ENCODE results near the gene MPV17L2. TPM values are rescaled to one million over a fixed set of nuclear protein-coding genes. Genes with fewer than 3 reads are reported as not detected.

Gene MPV17L2
- total and polyA plus RNA-seq, 2 donors (not counting 3 experiments of a cell fraction or from before 2014, with no cell fraction given): 13.8 to 27.6 TPM

- Histone ChIP-seq H4K20me1 (replicated peaks; ENCODE audit: control insufficient read depth, extremely low read depth, insufficient read depth, low read length) (no peaks in the 10 kb centered on the region), H3K79me2 (ENCODE audit: control insufficient read depth, insufficient read depth, low read length) (no peaks in the 10 kb centered on the region), H3K36me3 (ENCODE audit: control insufficient read depth in 2 of 2, extremely low read depth in 1 of 2, insufficient read depth in 2 of 2, low read length in 2 of 2) (no peaks in the 10 kb centered on the region), H3K27me3 (ENCODE audit: control insufficient read depth in 2 of 2, insufficient read depth in 2 of 2, low read length in 2 of 2) (no peaks in the 10 kb centered on the region), H3K4me1 (ENCODE audit: control insufficient read depth, extremely low read depth, insufficient read depth, low read length) (no peaks in the 10 kb centered on the region), H3K9me3 (replicated peaks; ENCODE audit: control insufficient read depth, insufficient read depth, low read length) (no peaks in the 10 kb centered on the region), H3K4me2 (ENCODE audit: insufficient read depth, low read length) (no peak overlapping the region), H3K9ac (replicated peaks; ENCODE audit: extremely low read depth, insufficient read depth, low read length) (no peak overlapping the region), H2AFZ (ENCODE audit: low read depth, low read length) (no peak overlapping the region), H3K9me1 (replicated peaks; ENCODE audit: control insufficient read depth, extremely low read depth, insufficient read depth, low read length) (no peaks in the 10 kb centered on the region), H3K4me3 (replicated peaks in 1 of 3; ENCODE audit: insufficient read depth in 1 of 3, low read depth in 1 of 3, low read length in 3 of 3) (no peak overlapping the region), H3K27ac (ENCODE audit: insufficient read depth, low read depth, low read length) (no peak overlapping the region)
- BruUV-seq (replicated peaks): no TSS peak
- ChIA-PET CTCF (interaction anchor here (1.7 to 3.5 kb wide), 4 partner anchors 13 to 126 kb away, joined by 6 to 20 read pairs (median 12); no protein-coding TSS in a partner anchor), POLR2A (interaction anchor here (1.0 kb wide), 1 partner anchor 15 kb away, joined by 3 read pairs; no protein-coding TSS in a partner anchor)
- FAIRE-seq (no peak), DNase-seq (ENCODE audit: low read depth, low spot score) (no peak)
- TF ChIP-seq MAX (IDR thresholded peaks at IDR 0.05; ENCODE audit: insufficient read depth, insufficient read length) (peak; percentile 71), MYC (IDR thresholded peaks at IDR 0.05; ENCODE audit: low read depth, low read length) (peak; percentile 38), POLR2AphosphoS5 (IDR thresholded peaks at IDR 0.05; ENCODE audit: insufficient read depth, low read depth, low read length) (no peak), GATA2 (IDR thresholded peaks at IDR 0.05; ENCODE audit: insufficient read depth, insufficient read length, low read depth, low read length) (no peak), POLR2A (IDR thresholded peaks at IDR 0.05; ENCODE audit: low read depth, low read length) (no peak)
- dilution Hi-C loops (cut with MboI; ENCODE audit: extremely low pct_ligation_motif_present, low sequenced_read_pairs) (no loop called here), intact Hi-C loops (cut with micrococcal nuclease) (no loop called here)
Observed at GRCh38 chr19:18239303-18239702, 46.3 kb downstream of the MPV17L2 start.

GRCh38 chr19:18245297-18245696 lies 52.3 kb downstream of the MPV17L2 start:
- POLR2A ChIA-PET: no interaction called here

More at GRCh38 chr19:18245297-18245696, 52.3 kb downstream of the MPV17L2 start:
- BruUV-seq (replicated peaks): no TSS peak
- H3K9ac ChIP-seq (replicated peaks; ENCODE audit: extremely low read depth, insufficient read depth, low read length): no peak overlapping the region
- H3K9me3 ChIP-seq (replicated peaks; ENCODE audit: control insufficient read depth, insufficient read depth, low read length): no peaks in the 10 kb centered on the region
- no peak for DNase-seq (ENCODE audit: low read depth, low spot score)
- no peak overlapping the region for H3K27ac ChIP-seq (ENCODE audit: insufficient read depth, low read depth, low read length)
- no peaks in the 10 kb centered on the region for H3K27me3 ChIP-seq (ENCODE audit: control insufficient read depth in 2 of 2, insufficient read depth in 2 of 2, low read length in 2 of 2)
- no peak overlapping the region for H3K4me3 ChIP-seq (replicated peaks in 1 of 3; ENCODE audit: insufficient read depth in 1 of 3, low read depth in 1 of 3, low read length in 3 of 3)
- dilution Hi-C loops (cut with MboI; ENCODE audit: extremely low pct_ligation_motif_present, low sequenced_read_pairs): no loop called here
- H3K9me1 ChIP-seq (replicated peaks; ENCODE audit: control insufficient read depth, extremely low read depth, insufficient read depth, low read length): no peaks in the 10 kb centered on the region
- no peak for TF ChIP-seq MYC (IDR thresholded peaks at IDR 0.05; ENCODE audit: low read depth, low read length)
- no peak for TF ChIP-seq GATA2 (IDR thresholded peaks at IDR 0.05; ENCODE audit: insufficient read depth, insufficient read length, low read depth, low read length)
- TF ChIP-seq EZH2 (IDR thresholded peaks at IDR 0.05; ENCODE audit: borderline replicate concordance, low read depth, low read length, severe bottlenecking): no peak
- TF ChIP-seq FOS (IDR thresholded peaks at IDR 0.05; ENCODE audit: borderline replicate concordance, insufficient read depth, low read length): no peak
- H2AFZ ChIP-seq (ENCODE audit: low read depth, low read length): no peak overlapping the region
- FAIRE-seq: no peak
- intact Hi-C loops (cut with micrococcal nuclease): no loop called here
- no peak overlapping the region for H3K4me2 ChIP-seq (ENCODE audit: insufficient read depth, low read length)
- CTCF ChIA-PET: interaction anchor here (1.1 to 2.2 kb wide), 4 partner anchors 31 to 132 kb away, joined by 3 to 20 read pairs (median 6); no protein-coding TSS in a partner anchor
- no peaks in the 10 kb centered on the region for H3K4me1 ChIP-seq (ENCODE audit: control insufficient read depth, extremely low read depth, insufficient read depth, low read length)
- no peaks in the 10 kb centered on the region for H4K20me1 ChIP-seq (replicated peaks; ENCODE audit: control insufficient read depth, extremely low read depth, insufficient read depth, low read length)
- no peaks in the 10 kb centered on the region for H3K36me3 ChIP-seq (ENCODE audit: control insufficient read depth in 2 of 2, extremely low read depth in 1 of 2, insufficient read depth in 2 of 2, low read length in 2 of 2)
- H3K79me2 ChIP-seq (ENCODE audit: control insufficient read depth, insufficient read depth, low read length): no peaks in the 10 kb centered on the region

Small RNA genes within 50 kb of the gene (small RNA-seq; reads per million reads assigned to genes)
- not detected for gene IFI30 (ENCODE audit: insufficient read depth, insufficient read length, low read depth, low replicate concordance)

Other genes starting within 250 kb of the MPV17L2 start
- 0.32 and 0.80 TPM in 2 replicates for gene KCNN1, start 226.1 kb upstream of the MPV17L2 start, total RNA-seq
- 0.18 TPM in 2 replicates for gene KCNN1, start 226.1 kb upstream of the MPV17L2 start, polyA plus RNA-seq
- gene ARRDC2, start 185.0 kb upstream of the MPV17L2 start, total RNA-seq: 17.2 and 17.4 TPM in 2 replicates
- gene ARRDC2, start 185.0 kb upstream of the MPV17L2 start, polyA plus RNA-seq: 10.2 and 12.4 TPM in 2 replicates
- gene IL12RB1, start 106.3 kb upstream of the MPV17L2 start, total RNA-seq: not detected in 2 replicates
- gene IL12RB1, start 106.3 kb upstream of the MPV17L2 start, polyA plus RNA-seq: not detected in 2 replicates
- gene MAST3, start 95.4 kb upstream of the MPV17L2 start, total RNA-seq: 2.7 and 4.2 TPM in 2 replicates
- 1.5 TPM in 2 replicates for gene MAST3, start 95.4 kb upstream of the MPV17L2 start, polyA plus RNA-seq
- 14.4 and 15.2 TPM in 2 replicates for gene PIK3R2, start 40.1 kb upstream of the MPV17L2 start, total RNA-seq
- gene PIK3R2, start 40.1 kb upstream of the MPV17L2 start, polyA plus RNA-seq: 7.5 and 8.1 TPM in 2 replicates
- gene IFI30, start 19.4 kb upstream of the MPV17L2 start, total RNA-seq: 0.74 and 1.1 TPM in 2 replicates
- 1.6 and 2.1 TPM in 2 replicates for gene IFI30, start 19.4 kb upstream of the MPV17L2 start, polyA plus RNA-seq
- gene RAB3A, start 10.8 kb downstream of the MPV17L2 start, total RNA-seq: 0.88 and 1.9 TPM in 2 replicates
- gene RAB3A, start 10.8 kb downstream of the MPV17L2 start, polyA plus RNA-seq: 0.86 and 0.90 TPM in 2 replicates
- 0.76 and 0.97 TPM in 2 replicates for gene PDE4C, start 33.2 kb downstream of the MPV17L2 start, total RNA-seq
- 0.13 and 0.29 TPM in 2 replicates for gene PDE4C, start 33.2 kb downstream of the MPV17L2 start, polyA plus RNA-seq
- gene IQCN, start 81.2 kb downstream of the MPV17L2 start, total RNA-seq: 2.2 and 3.0 TPM in 2 replicates
- gene IQCN, start 81.2 kb downstream of the MPV17L2 start, polyA plus RNA-seq: 1.5 and 2.1 TPM in 2 replicates
- gene JUND, start 88.4 kb downstream of the MPV17L2 start, total RNA-seq: 130 and 137 TPM in 2 replicates
- gene JUND, start 88.4 kb downstream of the MPV17L2 start, polyA plus RNA-seq: 91.4 and 134 TPM in 2 replicates
- 103 and 118 TPM in 2 replicates for gene LSM4, start 129.9 kb downstream of the MPV17L2 start, total RNA-seq
- gene LSM4, start 129.9 kb downstream of the MPV17L2 start, polyA plus RNA-seq: 105 and 119 TPM in 2 replicates
- gene PGPEP1, start 147.4 kb downstream of the MPV17L2 start, total RNA-seq: 27.2 and 30.5 TPM in 2 replicates
- gene PGPEP1, start 147.4 kb downstream of the MPV17L2 start, polyA plus RNA-seq: 9.9 and 13.2 TPM in 2 replicates
- gene GDF15, start 192.9 kb downstream of the MPV17L2 start, total RNA-seq: 140 and 165 TPM in 2 replicates
- gene GDF15, start 192.9 kb downstream of the MPV17L2 start, polyA plus RNA-seq: 206 and 343 TPM in 2 replicates
- gene LRRC25, start 204.4 kb downstream of the MPV17L2 start, total RNA-seq: not detected in 2 replicates
- not detected in 2 replicates for gene LRRC25, start 204.4 kb downstream of the MPV17L2 start, polyA plus RNA-seq
- gene SSBP4, start 226.2 kb downstream of the MPV17L2 start, total RNA-seq: 140 and 151 TPM in 2 replicates
- 89.6 and 116 TPM in 2 replicates for gene SSBP4, start 226.2 kb downstream of the MPV17L2 start, polyA plus RNA-seq
- gene ISYNA1, start 244.9 kb downstream of the MPV17L2 start, total RNA-seq: 70.2 and 74.1 TPM in 2 replicates
- 69.0 and 85.0 TPM in 2 replicates for gene ISYNA1, start 244.9 kb downstream of the MPV17L2 start, polyA plus RNA-seq